DND-41 (cell line): ENCODE measurements around the gene EPB41L4B.

ENCODE experiments used
- ATAC-seq: fragments of 200-7000 bp; cut with Tn5 transposase; 3 replicates; pipeline ENCODE4 v1.9.1; 2021; ENCODE audit warnings: low read depth; ENCODE audit not compliant: insufficient read depth
- DNase-seq: peaks from one replicate; pipeline ENCODE4 v3.0.0-alpha.2; 2020
- H2AFZ ChIP-seq: 2 replicates; pipeline ENCODE4 v1.6.0; 2012; ENCODE audit warnings: low read depth, low read length
- H3K27ac ChIP-seq: 2 replicates; pipeline ENCODE4 v1.5.1; 2012; ENCODE audit warnings: low read length, inconsistent platforms
- H3K27me3 ChIP-seq: fragments of 200-600 bp; sonication (generic); 2 replicates; pipeline ENCODE4 v1.6.0; 2012; ENCODE audit warnings: low read length, mild to moderate bottlenecking, inconsistent platforms; ENCODE audit not compliant: insufficient read depth, poor library complexity
- H3K36me3 ChIP-seq: 2 replicates; pipeline ENCODE4 v1.5.1; 2012; ENCODE audit warnings: low read length, inconsistent platforms; ENCODE audit not compliant: insufficient read depth
- H3K4me1 ChIP-seq: 2 replicates; pipeline ENCODE4 v1.5.1; 2012; ENCODE audit warnings: mild to moderate bottlenecking, low read length; ENCODE audit not compliant: insufficient read depth
- H3K4me2 ChIP-seq: 2 replicates; pipeline ENCODE4 v1.6.0; 2012; ENCODE audit warnings: mild to moderate bottlenecking, moderate library complexity, low read length, inconsistent platforms; ENCODE audit not compliant: insufficient read depth
- H3K4me3 ChIP-seq, 2 experiments: fragments of 200-600 bp in 1 of 2; shearing (Covaris generic) in 1 of 2; 2 replicates each; pipeline ENCODE4 v1.5.1; 2012 to 2016; ENCODE audit warnings: inconsistent platforms in 2 of 2, low read length in 2 of 2, mild to moderate bottlenecking in 2 of 2, low read depth in 1 of 2, moderate library complexity in 1 of 2
- H3K79me2 ChIP-seq: 2 replicates; pipeline ENCODE4 v1.6.0; 2012; ENCODE audit warnings: low read length, inconsistent platforms; ENCODE audit not compliant: insufficient read depth
- H3K9ac ChIP-seq: 2 replicates; pipeline ENCODE4 v1.6.0; 2012; ENCODE audit warnings: low read depth, mild to moderate bottlenecking, inconsistent platforms, low read length, moderate library complexity
- H3K9me3 ChIP-seq: 2 replicates; pipeline ENCODE4 v1.5.1; 2012; ENCODE audit warnings: low read length, moderate library complexity, mild to moderate bottlenecking, inconsistent platforms; ENCODE audit not compliant: insufficient read depth, severe bottlenecking
- H4K20me1 ChIP-seq: 2 replicates; pipeline ENCODE4 v1.6.0; 2012; ENCODE audit warnings: low read length; ENCODE audit not compliant: insufficient read depth
- CTCF ChIP-seq: IDR thresholded peaks from 2 replicates; pipeline ENCODE4 v1.5.1; 2012; ENCODE audit warnings: borderline replicate concordance, low read length, moderate library complexity, mild to moderate bottlenecking; ENCODE audit not compliant: poor library complexity, severe bottlenecking; ENCODE audit errors: extremely low read depth
- EZH2 ChIP-seq: IDR thresholded peaks from 3 replicates; pipeline ENCODE4 v1.6.1; 2012; ENCODE audit warnings: borderline replicate concordance, low read depth, mild to moderate bottlenecking, moderate library complexity, low read length, inconsistent platforms; ENCODE audit not compliant: severe bottlenecking

The EPB41L4B gene

GRCh38 chr9:109166771-109167601 lies 153.9 kb downstream of the EPB41L4B start, which contains the start of gene FRRS1L:
TSS of gene FRRS1L (minus strand) at chr9:109167249. CDS start at chr9:109167138, 111 bp downstream.
- H3K4me3 ChIP-seq, result no peak within 1 kb of the TSS
- ATAC-seq (no peak), DNase-seq (no peak)
- H3K4me1 ChIP-seq, result no peaks in the 10 kb centered on the region
- no peak for TF ChIP-seq CTCF
- H3K9me3 ChIP-seq, result no peaks in the 10 kb centered on the region
- H3K9ac ChIP-seq, result no peak within 1 kb of the TSS
- H2AFZ ChIP-seq, result no peak within 1 kb of the TSS
- no peak within 1 kb of the TSS for H3K27ac ChIP-seq
- H3K27me3 ChIP-seq, result peaks cover 3% of the 10 kb centered on the region
- H3K79me2 ChIP-seq, result no peaks in the 10 kb centered on the region
- no peak within 1 kb of the TSS for H3K4me2 ChIP-seq
- no peaks in the 10 kb centered on the region for H4K20me1 ChIP-seq
- no peaks in the 10 kb centered on the region for H3K36me3 ChIP-seq

- DNase-seq (no peak), ATAC-seq (no peak)
- TF ChIP-seq EZH2, result no peak
- TF ChIP-seq CTCF, result no peak
- Histone ChIP-seq H3K36me3 (no peaks in the 10 kb centered on the region), H3K4me2 (no peak overlapping the region), H3K4me3 (no peak overlapping the region), H3K27me3 (peaks cover 3% of the 10 kb centered on the region), H4K20me1 (no peaks in the 10 kb centered on the region), H3K9me3 (no peaks in the 10 kb centered on the region), H3K27ac (no peak overlapping the region), H3K4me1 (no peaks in the 10 kb centered on the region), H3K9ac (no peak overlapping the region), H3K79me2 (no peaks in the 10 kb centered on the region), H2AFZ (no peak overlapping the region)
Measured at GRCh38 chr9:109166171-109166770, 154.6 kb downstream of the EPB41L4B start.

GRCh38 chr9:109164042-109164441 lies 156.8 kb downstream of the EPB41L4B start:
- H3K36me3 ChIP-seq, result no peaks in the 10 kb centered on the region
- H3K27ac ChIP-seq, result no peak overlapping the region
- no peak overlapping the region for H3K9ac ChIP-seq
- H3K27me3 ChIP-seq, result peaks cover 3% of the 10 kb centered on the region
- no peak for ATAC-seq
- H3K4me1 ChIP-seq, result no peaks in the 10 kb centered on the region
- H4K20me1 ChIP-seq, result no peaks in the 10 kb centered on the region
- H3K4me3 ChIP-seq, result no peak overlapping the region
- H3K4me2 ChIP-seq, result no peak overlapping the region
- TF ChIP-seq EZH2, result no peak
- TF ChIP-seq CTCF, result no peak
- no peaks in the 10 kb centered on the region for H3K79me2 ChIP-seq
- no peaks in the 10 kb centered on the region for H3K9me3 ChIP-seq
- no peak for DNase-seq
- H2AFZ ChIP-seq, result no peak overlapping the region
